ENCODE data around the gene EIF4EBP3.

Gene EIF4EBP3

GRCh38 chr5:140557136-140557805 lies 9.8 kb downstream of the EIF4EBP3 start, which contains the start of gene SRA1:
Gene SRA1, minus strand, starts transcription at chr5:140557473. Its CDS starts 21 bp downstream, at chr5:140557452.
- DNase-seq (ENCODE audit: low read depth) = peak; percentile 65

GRCh38 chr5:140557965-140558364 lies 10.5 kb downstream of the EIF4EBP3 start:
- no peak for DNase-seq (ENCODE audit: low read depth)

- no peak for DNase-seq (ENCODE audit: low read depth)
Observed at GRCh38 chr5:140558542-140558941, 11.1 kb downstream of the EIF4EBP3 start.

- DNase-seq (ENCODE audit: low read depth) = no peak
Observed at GRCh38 chr5:140560227-140560626, 12.8 kb downstream of the EIF4EBP3 start.

DNA sequence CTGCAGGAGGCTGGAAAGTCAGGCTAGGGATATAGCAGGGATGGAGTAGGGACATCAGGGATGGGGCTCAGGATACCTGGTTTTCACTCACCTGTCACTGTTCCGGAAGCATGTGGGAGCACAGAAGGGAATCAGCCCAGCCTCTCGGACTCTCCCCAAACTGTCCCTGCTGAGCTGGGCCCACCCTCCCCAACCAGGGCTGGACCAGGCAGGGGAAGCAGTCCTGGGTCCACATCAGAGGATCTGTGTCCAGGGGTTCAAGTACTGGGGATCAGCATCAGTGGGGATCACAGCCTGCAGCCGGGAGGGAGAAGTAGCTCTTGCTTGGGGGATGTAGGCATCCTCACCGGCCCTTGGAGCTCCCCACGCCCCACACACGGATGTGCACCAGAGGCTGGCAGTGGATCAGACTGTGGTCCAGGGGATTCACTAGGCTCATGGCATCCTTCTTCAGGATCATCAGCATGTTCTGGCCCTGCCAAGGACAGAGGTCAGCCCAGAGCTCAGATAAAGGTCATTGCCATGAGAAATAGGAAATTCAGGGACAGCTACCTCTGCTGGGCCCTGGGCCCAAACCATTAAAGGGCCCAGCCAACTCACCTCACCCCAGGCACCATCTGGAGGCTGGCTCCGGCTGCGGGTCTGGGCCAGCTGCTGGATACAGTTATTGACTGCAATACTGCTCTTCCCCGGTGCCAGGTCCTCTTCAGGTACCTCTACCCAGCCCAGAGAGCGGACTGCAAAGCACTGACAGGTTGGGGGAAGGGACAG lies 14.5 kb downstream of the EIF4EBP3 start:
- no peak for DNase-seq (ENCODE audit: low read depth)

- DNase-seq (ENCODE audit: low read depth) = no peak
Observed at GRCh38 chr5:140563596-140563995, 16.1 kb downstream of the EIF4EBP3 start.

GRCh38 chr5:140564196-140565023 lies 16.9 kb downstream of the EIF4EBP3 start, which contains the start of the genes APBB3 and SLC35A4:
Gene APBB3, minus strand, starts transcription at chr5:140564598. Its CDS starts 353 bp downstream, at chr5:140564245.
Gene SLC35A4, plus strand, starts transcription at chr5:140564828. Its CDS starts 2,342 bp downstream, at chr5:140567170.
- peak; percentile 98 for DNase-seq (ENCODE audit: low read depth)

DNA sequence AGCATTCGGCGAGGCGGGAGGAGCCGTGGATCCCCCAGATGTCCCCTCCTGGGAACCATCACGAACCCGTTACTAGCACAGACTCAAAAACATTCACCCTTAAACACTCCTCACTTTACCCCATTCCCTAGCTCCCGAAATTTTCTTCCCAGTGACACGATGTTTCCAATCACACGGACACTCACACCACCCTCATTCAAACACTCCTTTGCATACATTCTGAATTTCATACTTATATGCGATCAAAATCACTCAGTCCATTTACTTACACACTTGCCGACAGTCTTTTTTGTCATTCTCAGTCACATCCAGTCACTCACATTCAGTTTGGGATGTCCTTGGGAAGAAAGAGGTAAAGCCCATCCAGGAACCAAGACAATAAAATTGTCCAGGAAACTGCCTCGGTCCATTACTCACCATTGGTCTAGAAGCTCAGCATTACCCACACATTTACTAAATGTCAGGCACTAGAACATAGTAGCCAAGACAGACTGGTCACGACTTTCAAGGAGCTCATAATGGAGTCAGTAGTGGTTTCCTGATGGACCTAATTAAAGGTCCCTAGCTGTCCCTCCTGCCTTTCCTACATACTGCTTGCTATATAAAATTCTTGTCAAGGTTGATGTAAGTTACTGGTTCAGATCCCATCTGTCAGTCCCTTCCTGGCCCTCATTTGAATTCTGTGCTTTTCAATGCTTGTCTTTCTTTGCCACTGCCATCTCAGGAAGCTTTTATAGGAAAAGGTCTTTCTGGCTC lies 17.7 kb downstream of the EIF4EBP3 start:
- no peak for DNase-seq (ENCODE audit: low read depth)

DNA sequence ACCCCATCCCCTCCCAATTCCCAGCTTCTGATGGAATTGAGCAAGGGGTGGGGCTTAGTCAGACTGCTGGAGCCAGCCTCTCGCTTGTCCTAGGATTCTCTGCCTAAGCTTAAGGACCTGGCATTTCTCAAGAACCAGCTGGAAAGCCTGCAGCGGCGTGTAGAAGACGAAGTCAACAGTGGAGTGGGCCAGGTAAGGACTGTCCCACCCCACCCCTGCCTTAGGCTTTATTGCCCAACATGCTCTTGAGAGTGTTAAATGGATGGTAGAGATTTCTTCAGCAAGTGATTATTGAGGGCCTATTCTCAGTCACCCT lies 18.3 kb downstream of the EIF4EBP3 start:
- no peak for DNase-seq (ENCODE audit: low read depth)

DNA sequence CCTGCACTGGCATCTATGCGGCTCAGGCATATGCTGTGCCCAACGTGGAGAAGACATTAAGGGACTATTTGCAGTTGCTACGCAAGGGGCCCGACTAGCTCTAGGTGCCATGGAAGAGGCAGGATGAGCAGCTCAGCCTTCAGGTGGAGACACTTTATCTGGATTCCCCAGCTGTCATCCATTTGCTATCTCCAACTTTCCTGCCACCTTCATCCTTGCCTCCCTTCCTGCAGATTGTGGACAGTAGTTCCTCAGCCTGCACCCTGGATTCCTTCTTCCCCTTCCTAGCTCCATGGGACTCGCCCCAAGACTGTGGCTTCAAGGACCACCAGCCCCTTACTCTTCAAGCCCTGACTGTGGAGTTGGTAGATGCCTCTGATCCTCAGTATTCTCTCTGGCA lies 19.2 kb downstream of the EIF4EBP3 start:
- no peak for DNase-seq (ENCODE audit: low read depth)

DNA sequence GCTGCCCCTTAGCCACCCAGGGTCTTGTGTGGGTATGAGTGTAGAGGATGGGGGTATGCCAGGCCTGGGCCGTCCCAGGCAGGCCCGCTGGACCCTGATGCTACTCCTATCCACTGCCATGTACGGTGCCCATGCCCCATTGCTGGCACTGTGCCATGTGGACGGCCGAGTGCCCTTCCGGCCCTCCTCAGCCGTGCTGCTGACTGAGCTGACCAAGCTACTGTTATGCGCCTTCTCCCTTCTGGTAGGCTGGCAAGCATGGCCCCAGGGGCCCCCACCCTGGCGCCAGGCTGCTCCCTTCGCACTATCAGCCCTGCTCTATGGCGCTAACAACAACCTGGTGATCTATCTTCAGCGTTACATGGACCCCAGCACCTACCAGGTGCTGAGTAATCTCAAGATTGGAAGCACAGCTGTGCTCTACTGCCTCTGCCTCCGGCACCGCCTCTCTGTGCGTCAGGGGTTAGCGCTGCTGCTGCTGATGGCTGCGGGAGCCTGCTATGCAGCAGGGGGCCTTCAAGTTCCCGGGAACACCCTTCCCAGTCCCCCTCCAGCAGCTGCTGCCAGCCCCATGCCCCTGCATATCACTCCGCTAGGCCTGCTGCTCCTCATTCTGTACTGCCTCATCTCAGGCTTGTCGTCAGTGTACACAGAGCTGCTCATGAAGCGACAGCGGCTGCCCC lies 19.8 kb downstream of the EIF4EBP3 start:
- DNase-seq (ENCODE audit: low read depth) = no peak

- no peak for DNase-seq (ENCODE audit: low read depth)
Observed at GRCh38 chr5:140567871-140568270, 20.4 kb downstream of the EIF4EBP3 start.

- no peak for DNase-seq (ENCODE audit: low read depth)
Observed at GRCh38 chr5:140568443-140569063, 21.1 kb downstream of the EIF4EBP3 start.

DNA sequence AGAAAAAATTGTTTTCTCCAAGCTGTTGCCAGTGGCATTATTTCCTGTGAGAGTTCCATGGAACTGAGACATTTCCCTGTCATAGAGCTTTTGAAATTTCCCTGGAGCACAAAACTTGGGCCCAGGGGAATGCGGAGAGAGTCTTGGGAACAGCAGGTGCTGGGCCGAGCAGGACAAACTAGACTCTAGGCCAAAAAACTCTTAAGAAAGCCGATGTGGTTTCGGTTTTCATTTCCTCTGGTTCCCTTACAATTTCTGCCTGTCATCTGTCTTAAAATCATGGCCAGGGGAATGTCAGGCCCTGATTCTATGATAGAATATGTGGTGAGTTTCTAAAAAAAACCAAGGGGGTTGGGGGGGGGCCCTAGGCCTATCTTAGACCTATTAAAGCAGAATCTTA lies 21.7 kb downstream of the EIF4EBP3 start:
- DNase-seq (ENCODE audit: low read depth) = no peak

DNA sequence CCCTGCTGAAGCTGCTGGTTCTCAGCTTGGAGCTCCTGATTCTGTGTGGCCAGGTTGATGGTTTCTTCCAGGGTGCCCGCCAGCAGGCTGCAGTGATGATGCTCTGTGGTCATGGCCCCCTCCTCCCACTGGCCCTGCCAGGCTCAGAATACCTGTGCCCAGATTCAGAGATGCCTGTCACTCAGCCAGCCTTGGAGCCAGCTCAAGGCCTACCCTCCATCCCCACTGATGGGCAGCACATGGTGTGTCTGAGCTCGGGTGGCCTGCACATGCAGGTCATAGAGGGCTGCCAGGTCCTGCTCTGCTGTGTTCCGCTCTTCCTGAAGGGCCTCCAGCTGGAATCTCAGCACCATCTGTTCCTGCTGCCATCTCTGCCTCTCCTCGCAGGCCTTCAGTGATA lies 22.6 kb downstream of the EIF4EBP3 start:
- no peak for DNase-seq (ENCODE audit: low read depth)

DNA sequence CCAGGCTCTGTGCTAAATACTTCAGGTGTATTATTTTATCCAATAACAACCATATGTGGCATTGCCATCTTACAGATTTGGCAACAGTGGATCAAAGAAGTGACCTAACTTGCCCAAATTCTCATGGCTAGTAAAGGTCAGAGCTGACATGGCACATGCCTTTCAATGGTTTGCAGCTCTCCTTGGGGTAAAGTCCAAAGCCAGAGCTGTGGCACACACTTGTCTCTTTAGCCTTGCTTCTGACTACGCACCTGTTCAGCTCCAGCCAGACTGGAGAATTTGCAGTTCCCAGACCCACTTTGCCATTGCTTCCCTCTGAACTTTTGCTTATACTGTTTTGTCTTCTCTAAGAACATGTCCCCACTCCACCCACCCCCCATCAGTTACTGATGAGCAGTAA lies 23.0 kb downstream of the EIF4EBP3 start:
- DNase-seq (ENCODE audit: low read depth) = no peak

- no peak for DNase-seq (ENCODE audit: low read depth)
Observed at GRCh38 chr5:140571105-140571504, 23.6 kb downstream of the EIF4EBP3 start.

DNA sequence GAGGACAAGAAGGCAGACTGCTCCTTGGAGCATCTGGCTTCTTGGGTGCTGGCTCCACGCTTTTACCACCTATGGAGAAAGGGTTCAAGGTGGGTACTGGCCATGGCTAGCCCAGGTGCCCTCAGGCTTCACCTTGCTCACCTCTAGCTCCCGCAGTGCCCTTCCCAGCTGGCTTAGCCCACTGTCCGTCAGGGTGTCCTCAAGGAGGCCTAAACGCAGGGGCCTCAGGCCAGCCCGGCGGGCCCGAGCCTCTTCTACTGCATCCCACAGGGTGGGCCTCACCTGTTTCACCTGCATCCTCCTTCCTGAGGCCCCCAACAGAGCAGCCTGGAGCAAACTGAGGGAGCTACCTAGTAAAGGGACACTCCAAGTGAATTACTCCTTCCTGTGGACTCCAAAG lies 26.2 kb downstream of the EIF4EBP3 start:
- DNase-seq (ENCODE audit: low read depth) = no peak

- no peak for DNase-seq (ENCODE audit: low read depth)
Observed at GRCh38 chr5:140574165-140574564, 26.7 kb downstream of the EIF4EBP3 start.

GRCh38 chr5:140575309-140575708 lies 27.8 kb downstream of the EIF4EBP3 start:
- DNase-seq (ENCODE audit: low read depth) = no peak

GRCh38 chr5:140576776-140577201 lies 29.3 kb downstream of the EIF4EBP3 start:
- no peak for DNase-seq (ENCODE audit: low read depth)

All from non-pigmented ciliary epithelial cell (primary cell).